Measurements from ENCODE around the gene CCZ1B.
"Not testable (repeated sequence)": the region's sequence is repeated elsewhere in the genome, so short reads cannot be mapped to it uniquely, and the experiment has no call there.

DNA sequence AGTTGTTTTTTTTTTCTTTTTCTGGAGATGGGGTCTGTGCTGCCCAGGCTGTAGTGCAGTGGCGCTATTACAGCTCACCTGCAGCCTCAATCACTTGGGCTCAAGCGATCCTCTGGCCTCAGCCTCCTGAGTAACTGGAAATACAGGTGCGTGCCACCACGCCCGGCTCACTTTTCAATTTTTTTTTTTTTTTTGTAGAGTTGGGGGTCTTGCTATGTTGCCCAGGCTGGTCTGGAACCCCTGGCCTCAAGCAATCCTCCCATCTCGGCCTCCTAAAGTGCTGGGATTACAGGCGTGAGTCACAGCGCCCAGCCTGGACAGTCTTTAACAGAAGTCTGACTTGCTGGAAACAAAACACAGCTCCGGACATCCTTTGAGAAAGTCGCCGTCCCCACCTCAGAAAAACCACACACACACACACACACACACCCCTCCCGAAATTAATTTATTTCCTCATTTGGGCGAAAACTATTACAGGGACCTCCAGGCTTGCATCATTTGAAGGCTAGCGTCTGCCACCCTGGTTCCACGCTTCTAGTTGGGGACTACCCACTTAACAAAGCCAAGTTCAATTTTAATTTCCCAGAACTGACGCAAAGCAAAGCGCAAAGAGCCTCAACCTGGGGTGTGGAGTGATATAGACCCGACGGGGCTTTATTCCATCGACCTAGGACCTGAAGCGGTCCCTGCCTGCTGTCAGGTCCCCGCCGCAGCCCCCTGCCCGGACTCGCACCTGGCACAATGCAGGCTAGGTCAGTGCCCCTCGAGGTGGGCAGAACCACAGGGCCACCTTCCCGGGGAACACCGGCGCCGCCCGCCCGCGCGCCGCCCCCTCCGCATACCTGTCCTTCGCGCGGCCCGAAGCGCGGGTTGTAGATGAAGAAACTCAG, 594 bp downstream of the CCZ1B start:
- not testable (repeated sequence) for TF ChIP-seq CTCF (IDR thresholded peaks at IDR 0.05); EP300 (IDR thresholded peaks at IDR 0.05); NPAS2 (CRISPR knock-in tag; IDR thresholded peaks at IDR 0.05; ENCODE audit: borderline replicate concordance); ESRRA (IDR thresholded peaks at IDR 0.05; ENCODE audit: borderline replicate concordance, low read length); CEBPB (IDR thresholded peaks at IDR 0.05)
